ENCODE data around the gene MICA. TPM values are rescaled to one million over a fixed set of nuclear protein-coding genes. Genes with fewer than 3 reads are reported as not detected.

MICA gene
- total and polyA plus RNA-seq, 9 of the 15 experiments (the other 6 are each of a cell fraction or from before 2014, with no cell fraction given), result 11.8 to 24.6 (median 16.7) TPM

DNA sequence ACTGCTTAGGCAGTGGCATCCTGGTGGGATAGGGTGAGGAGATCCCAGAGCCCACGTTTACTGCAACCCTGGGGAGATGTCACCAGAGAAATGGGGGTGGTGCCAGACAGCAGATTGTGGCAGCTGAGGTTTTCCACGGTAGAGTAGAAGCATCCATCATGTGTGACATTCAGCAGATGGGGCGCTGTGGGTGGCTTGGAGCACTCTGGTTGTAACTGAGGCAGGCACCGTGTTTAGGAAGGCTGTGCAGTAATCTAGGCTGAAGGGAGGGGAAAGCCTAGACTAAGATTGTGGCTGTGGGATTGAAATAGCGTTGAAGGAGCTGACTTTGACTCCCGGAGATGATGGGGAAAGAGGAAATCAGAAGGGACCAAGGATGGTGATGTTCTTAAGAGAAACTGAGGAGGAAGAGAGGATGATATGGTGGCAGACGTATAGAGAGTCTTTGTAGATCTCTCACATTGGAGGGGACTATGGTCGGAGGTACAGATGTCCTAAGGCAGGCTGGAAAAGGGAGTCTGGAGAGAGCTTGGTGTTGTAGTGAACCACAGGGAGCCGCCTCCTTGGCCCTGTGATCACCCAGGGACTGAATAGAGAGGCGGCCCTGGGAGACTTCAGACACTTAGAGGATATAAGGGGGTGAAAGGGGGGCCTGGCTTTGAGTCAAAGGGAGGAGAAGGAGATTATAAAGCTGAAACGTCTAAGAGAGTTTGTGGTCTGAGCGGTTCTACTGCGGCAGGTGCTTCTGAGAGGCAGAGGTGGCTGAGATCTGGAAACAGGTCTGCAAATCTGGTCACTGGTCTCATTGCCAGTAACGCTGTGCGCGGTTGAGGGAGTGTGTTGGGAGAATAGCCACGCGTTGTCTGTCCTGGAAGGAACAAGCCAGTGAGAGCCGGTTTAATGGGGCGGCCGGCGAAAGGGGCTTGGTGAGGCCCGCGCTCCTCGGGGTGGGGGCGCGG is 792 bp upstream of the MICA start (continued):
- TF ChIP-seq ZNF133 (CRISPR knock-in tag; IDR thresholded peaks at IDR 0.05) (no peak), PHF21A (IDR thresholded peaks at IDR 0.05; ENCODE audit: borderline replicate concordance, low read depth) (peak; percentile 72), ERF (CRISPR knock-in tag; IDR thresholded peaks at IDR 0.05) (no peak), RBBP5 (IDR thresholded peaks at IDR 0.05; ENCODE audit: borderline replicate concordance, insufficient read depth, low read length, poor library complexity, severe bottlenecking) (peak; percentile 4), TEAD2 (tag; IDR thresholded peaks at IDR 0.05) (no peak), GABPB1 (CRISPR knock-in tag; IDR thresholded peaks at IDR 0.05) (no peak), ZNF12 (CRISPR knock-in tag; IDR thresholded peaks at IDR 0.05) (no peak), LARP7 (IDR thresholded peaks at IDR 0.05) (peak; percentile 69; the same call in 1 of the 2 replicates), ZNF408 (CRISPR knock-in tag; IDR thresholded peaks at IDR 0.05; ENCODE audit: low read depth) (no peak), RUNX1 (IDR thresholded peaks at IDR 0.05; ENCODE audit: low read depth) (no peak), OTX1 (CRISPR knock-in tag; IDR thresholded peaks at IDR 0.05) (peak; percentile 73; the same call in 1 of the 2 replicates), XRCC4 (IDR thresholded peaks at IDR 0.05; ENCODE audit: extremely low read depth, insufficient read depth, insufficient read length) (no peak), SMAD3 (CRISPR knock-in tag; conservative IDR thresholded peaks at IDR 0.05) (no peak), AFF1 (IDR thresholded peaks at IDR 0.05; ENCODE audit: low read depth in 1 of 2, partially characterized antibody in 2 of 2) (peak in 1 of 2 experiments; percentile 37), NFRKB (IDR thresholded peaks at IDR 0.05; ENCODE audit: low read depth) (no peak), PHB2 (IDR thresholded peaks at IDR 0.05; ENCODE audit: low read depth) (peak; percentile 31; the same call in 1 of the 2 replicates)
- TF ChIP-seq, protein P1, sequence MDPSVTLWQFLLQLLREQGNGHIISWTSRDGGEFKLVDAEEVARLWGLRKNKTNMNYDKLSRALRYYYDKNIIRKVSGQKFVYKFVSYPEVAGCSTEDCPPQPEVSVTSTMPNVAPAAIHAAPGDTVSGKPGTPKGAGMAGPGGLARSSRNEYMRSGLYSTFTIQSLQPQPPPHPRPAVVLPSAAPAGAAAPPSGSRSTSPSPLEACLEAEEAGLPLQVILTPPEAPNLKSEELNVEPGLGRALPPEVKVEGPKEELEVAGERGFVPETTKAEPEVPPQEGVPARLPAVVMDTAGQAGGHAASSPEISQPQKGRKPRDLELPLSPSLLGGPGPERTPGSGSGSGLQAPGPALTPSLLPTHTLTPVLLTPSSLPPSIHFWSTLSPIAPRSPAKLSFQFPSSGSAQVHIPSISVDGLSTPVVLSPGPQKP (CRISPR knock-in tag; IDR thresholded peaks at IDR 0.05), result no peak
- TF ChIP-seq, protein P2, sequence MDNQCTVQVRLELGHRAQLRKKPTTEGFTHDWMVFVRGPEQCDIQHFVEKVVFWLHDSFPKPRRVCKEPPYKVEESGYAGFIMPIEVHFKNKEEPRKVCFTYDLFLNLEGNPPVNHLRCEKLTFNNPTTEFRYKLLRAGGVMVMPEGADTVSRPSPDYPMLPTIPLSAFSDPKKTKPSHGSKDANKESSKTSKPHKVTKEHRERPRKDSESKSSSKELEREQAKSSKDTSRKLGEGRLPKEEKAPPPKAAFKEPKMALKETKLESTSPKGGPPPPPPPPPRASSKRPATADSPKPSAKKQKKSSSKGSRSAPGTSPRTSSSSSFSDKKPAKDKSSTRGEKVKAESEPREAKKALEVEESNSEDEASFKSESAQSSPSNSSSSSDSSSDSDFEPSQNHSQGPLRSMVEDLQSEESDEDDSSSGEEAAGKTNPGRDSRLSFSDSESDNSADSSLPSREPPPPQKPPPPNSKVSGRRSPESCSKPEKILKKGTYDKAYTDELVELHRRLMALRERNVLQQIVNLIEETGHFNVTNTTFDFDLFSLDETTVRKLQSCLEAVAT (IDR thresholded peaks at IDR 0.05), result peak in 1 of 2 experiments; percentile 32; a peak in 1 of 4 replicates
- TF ChIP-seq, protein P3, sequence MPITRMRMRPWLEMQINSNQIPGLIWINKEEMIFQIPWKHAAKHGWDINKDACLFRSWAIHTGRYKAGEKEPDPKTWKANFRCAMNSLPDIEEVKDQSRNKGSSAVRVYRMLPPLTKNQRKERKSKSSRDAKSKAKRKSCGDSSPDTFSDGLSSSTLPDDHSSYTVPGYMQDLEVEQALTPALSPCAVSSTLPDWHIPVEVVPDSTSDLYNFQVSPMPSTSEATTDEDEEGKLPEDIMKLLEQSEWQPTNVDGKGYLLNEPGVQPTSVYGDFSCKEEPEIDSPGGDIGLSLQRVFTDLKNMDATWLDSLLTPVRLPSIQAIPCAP (CRISPR knock-in tag; IDR thresholded peaks at IDR 0.05; ENCODE audit: borderline replicate concordance), result no peak
